ENCODE results near the gene SCN7A. TPM values are rescaled to one million over a fixed set of nuclear protein-coding genes. Genes with fewer than 3 reads are reported as not detected.

The SCN7A gene
- total RNA-seq, result 10 to 100 TPM in 1 of 4 donors, 1 to 10 TPM in 2, under 1 TPM in 1; 0.99 to 23.1 (median 3.5) TPM

DNA sequence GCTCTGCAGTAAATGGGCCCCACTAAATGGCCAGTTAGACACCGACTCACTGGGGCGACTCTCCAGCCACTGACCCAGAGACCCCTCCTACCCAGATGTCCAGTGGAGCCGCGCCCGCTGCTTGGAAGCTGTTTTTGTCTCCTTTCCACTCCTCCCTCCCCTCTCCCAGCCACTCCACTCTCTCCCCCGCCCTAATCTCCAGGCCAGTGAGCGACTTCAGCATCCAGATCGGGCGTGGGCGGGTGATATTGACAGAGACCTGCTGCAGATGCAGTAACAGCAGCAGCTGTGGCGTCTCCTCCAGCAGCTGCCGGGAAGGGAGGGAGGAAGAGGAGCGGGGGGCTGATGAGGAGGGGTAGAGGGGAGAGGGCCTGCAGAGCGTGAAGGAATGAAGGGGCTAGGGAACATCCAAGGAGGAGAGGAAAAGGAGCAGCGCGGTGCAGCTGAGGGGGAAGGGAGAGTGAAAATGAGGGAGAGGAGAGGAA, at the start of gene SCN7A:
SCN7A (minus strand) TSS at position 110 of the 485 bp plus-strand sequence. CDS start 16,553 bp downstream, outside the sequence.
- Histone ChIP-seq H3K9me3 (no peaks in the 10 kb centered on the region), H3K36me3 (no peaks in the 10 kb centered on the region), H3K4me3 (peak within 1 kb of the TSS in 3 of 4 donors; percentile 31 to 55 (median 36)), H3K4me1 (no peaks in the 10 kb centered on the region), H3K27me3 (peaks cover 0 to 5% (median 0%) of the 10 kb centered on the region in 4 donors), H3K27ac (peak within 1 kb of the TSS in 2 of 4 donors; percentile 28 to 53)
- TF ChIP-seq POLR2A (IDR thresholded peaks at IDR 0.05), result no peak
- TF ChIP-seq, protein P1, sequence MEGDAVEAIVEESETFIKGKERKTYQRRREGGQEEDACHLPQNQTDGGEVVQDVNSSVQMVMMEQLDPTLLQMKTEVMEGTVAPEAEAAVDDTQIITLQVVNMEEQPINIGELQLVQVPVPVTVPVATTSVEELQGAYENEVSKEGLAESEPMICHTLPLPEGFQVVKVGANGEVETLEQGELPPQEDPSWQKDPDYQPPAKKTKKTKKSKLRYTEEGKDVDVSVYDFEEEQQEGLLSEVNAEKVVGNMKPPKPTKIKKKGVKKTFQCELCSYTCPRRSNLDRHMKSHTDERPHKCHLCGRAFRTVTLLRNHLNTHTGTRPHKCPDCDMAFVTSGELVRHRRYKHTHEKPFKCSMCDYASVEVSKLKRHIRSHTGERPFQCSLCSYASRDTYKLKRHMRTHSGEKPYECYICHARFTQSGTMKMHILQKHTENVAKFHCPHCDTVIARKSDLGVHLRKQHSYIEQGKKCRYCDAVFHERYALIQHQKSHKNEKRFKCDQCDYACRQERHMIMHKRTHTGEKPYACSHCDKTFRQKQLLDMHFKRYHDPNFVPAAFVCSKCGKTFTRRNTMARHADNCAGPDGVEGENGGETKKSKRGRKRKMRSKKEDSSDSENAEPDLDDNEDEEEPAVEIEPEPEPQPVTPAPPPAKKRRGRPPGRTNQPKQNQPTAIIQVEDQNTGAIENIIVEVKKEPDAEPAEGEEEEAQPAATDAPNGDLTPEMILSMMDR (IDR thresholded peaks at IDR 0.05), result no peak
- intact Hi-C loops (cut with DNase I), result no loop called here
- WGBS, 2 donors, result 0 to 10% methylated on average over 4 to 11 of the region's 16 CpGs
- DNase-seq, result no peak

DNA sequence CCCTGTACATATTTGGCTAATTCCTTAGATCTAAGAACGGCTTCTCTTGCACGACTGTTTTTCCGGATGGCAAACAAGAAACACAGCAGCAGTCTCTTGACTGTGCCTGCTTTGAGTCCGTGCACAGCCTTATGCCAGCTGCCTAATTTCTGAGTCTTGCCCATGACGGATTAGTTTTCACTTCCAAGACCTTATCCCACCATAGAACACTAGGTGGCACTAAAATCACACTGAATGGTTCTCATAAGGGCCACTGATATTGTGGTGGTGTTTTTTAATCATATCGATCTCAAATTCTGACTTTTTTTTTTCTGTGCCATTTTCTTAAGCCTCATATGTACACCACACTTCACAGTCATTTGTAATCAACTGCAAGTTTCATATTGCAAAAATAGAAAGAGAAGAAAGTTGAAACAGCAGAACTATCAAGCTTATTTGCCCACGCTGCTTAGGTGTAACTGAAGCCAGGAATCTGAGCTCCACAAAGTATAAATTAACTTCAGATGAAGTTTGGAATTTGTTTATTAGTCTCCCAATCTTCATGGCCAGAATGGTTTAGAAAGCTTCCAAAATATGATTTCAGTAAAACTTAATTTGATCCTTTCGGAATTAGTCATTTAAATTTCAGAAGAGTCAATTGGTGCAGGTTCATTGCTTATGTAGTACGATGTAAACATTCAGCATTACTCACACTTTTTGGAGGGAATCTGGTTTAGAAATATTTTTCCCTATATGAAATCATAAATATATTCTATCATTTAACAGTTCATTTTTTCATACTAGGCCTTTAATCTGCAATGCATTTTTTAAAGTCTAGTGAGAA, 45.5 kb upstream of the SCN7A start:
- H3K27ac ChIP-seq, result no peak overlapping the region
- intact Hi-C loops (cut with DNase I), result no loop called here
- no peaks in the 10 kb centered on the region for H3K27me3 ChIP-seq
- no peaks in the 10 kb centered on the region for H3K9me3 ChIP-seq
- no peak overlapping the region for H3K4me3 ChIP-seq
- no peaks in the 10 kb centered on the region for H3K36me3 ChIP-seq
- WGBS, 2 donors, result 26 to 28% methylated on average over 9 of the region's 9 CpGs
- no peak for DNase-seq
- no peaks in the 10 kb centered on the region for H3K4me1 ChIP-seq
- TF ChIP-seq, protein P1 (IDR thresholded peaks at IDR 0.05), result peak; percentile 29 to 73 (median 54)
- no peak for TF ChIP-seq POLR2A (IDR thresholded peaks at IDR 0.05)

DNA sequence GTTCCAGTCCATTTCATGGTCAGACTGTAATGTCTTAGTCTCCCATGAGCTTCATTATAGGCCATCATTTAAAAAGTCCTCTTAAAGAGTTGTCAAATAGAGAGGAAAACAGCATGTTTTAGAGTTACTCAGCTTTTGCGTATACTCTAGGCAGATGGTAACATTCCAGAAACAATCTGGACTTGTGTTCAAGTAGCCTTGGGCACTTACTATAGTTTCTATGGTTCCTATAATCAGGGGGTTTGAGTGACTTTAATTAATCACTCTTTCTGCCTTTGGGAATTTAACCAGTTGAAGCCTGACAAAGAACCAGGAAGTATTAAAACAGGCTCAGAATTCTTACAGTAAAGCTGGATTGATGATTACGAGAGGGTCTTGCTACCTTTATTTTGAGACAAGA, 42.1 kb upstream of the SCN7A start:
- 50 to 59% methylated on average over 2 of the region's 2 CpGs for WGBS, 2 donors
- no peaks in the 10 kb centered on the region for H3K4me1 ChIP-seq
- H3K36me3 ChIP-seq, result no peaks in the 10 kb centered on the region
- DNase-seq, result no peak
- H3K27ac ChIP-seq, result no peak overlapping the region
- TF ChIP-seq POLR2A (IDR thresholded peaks at IDR 0.05), result no peak
- TF ChIP-seq, protein P1 (IDR thresholded peaks at IDR 0.05), result no peak
- intact Hi-C loops (cut with DNase I), result no loop called here
- peaks cover 0 to 4% (median 0%) of the 10 kb centered on the region in 4 donors for H3K27me3 ChIP-seq
- H3K4me3 ChIP-seq, result no peak overlapping the region
- no peaks in the 10 kb centered on the region for H3K9me3 ChIP-seq

DNA sequence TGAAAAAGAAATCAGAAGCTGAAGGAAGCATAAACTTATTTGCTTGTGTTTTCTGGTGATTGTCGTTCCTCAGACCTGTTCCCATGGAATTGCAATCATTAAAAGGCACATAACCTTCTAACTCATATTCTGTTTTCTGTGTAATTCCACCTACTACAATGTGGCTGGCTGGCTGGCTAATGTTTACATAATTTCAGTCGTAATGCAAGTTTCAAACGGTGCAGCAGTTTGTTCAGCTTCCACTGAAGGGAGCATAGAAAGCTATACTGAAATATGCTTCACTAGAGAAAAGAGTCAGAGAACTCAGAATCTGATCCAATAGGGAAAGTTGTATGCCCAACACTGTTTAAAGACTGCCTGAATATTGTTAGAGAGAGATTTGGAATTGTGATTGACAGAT, 27.1 kb upstream of the SCN7A start:
- H3K27ac ChIP-seq, result no peak overlapping the region
- DNase-seq, result no peak
- no peak overlapping the region for H3K4me3 ChIP-seq
- no peaks in the 10 kb centered on the region for H3K36me3 ChIP-seq
- no peaks in the 10 kb centered on the region for H3K4me1 ChIP-seq
- H3K9me3 ChIP-seq, result no peaks in the 10 kb centered on the region
- TF ChIP-seq, protein P1 (IDR thresholded peaks at IDR 0.05), result no peak
- TF ChIP-seq POLR2A (IDR thresholded peaks at IDR 0.05), result no peak
- intact Hi-C loops (cut with DNase I), result no loop called here
- 28 to 29% methylated on average over 3 of the region's 3 CpGs for WGBS, 2 donors
- no peaks in the 10 kb centered on the region for H3K27me3 ChIP-seq

DNA sequence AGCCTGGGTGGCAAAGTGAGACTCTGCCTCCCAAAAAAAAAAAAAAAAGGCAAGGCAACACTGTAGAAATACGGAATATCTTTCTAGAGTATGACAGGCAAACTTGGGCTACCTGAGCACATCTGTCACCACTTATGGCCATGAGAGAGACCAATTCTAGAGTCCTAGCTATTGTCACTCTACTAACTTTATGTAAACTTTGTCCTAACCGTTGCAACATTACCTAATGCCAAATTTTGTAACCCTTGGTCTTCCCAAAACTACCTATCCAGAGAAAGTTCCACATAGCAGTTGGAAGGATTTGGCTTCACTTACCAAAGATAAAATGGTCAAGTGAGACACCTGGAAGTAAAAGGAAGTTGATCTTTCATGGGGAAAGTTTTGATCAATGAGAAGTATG, 26.6 kb upstream of the SCN7A start:
- Histone ChIP-seq H3K4me3 (no peak overlapping the region), H3K9me3 (no peaks in the 10 kb centered on the region), H3K27ac (no peak overlapping the region), H3K4me1 (no peaks in the 10 kb centered on the region), H3K36me3 (no peaks in the 10 kb centered on the region), H3K27me3 (no peaks in the 10 kb centered on the region)
- 63 to 69% methylated on average over 2 of the region's 2 CpGs for WGBS, 2 donors
- intact Hi-C loops (cut with DNase I), result no loop called here
- no peak for DNase-seq
- TF ChIP-seq, protein P1 (IDR thresholded peaks at IDR 0.05), result no peak
- no peak for TF ChIP-seq POLR2A (IDR thresholded peaks at IDR 0.05)

Data from esophagus squamous epithelium (tissue), 5 donors.